ENCODE results near the gene TES.
"Not testable (repeated sequence)": the region's sequence is repeated elsewhere in the genome, so short reads cannot be mapped to it uniquely, and the experiment has no call there.

Gene TES

DNA sequence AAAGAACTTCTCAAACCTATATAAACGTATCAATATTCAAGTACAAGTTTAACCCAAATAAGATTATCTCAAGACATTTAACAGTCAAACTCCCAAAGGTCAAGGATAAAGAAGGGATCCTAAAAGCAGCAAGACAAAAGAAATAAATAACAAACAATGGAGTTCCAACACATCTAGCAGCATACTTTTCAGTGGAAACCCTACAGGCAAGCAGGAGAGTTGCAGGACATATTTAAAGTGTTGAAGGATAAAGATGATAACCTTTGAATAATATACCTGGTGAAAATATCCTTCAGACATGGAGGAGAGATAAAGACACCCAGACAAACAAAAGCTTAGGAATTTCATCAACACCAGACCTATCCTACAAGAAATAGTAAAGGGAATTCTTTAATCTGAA, 82.8 kb downstream of the TES start:
- TF ChIP-seq CTCF (IDR thresholded peaks at IDR 0.05): no peak
- no peak overlapping the region for H3K4me3 ChIP-seq
- no peak for DNase-seq (ENCODE audit: low spot score)
- H3K27ac ChIP-seq: no peak overlapping the region

DNA sequence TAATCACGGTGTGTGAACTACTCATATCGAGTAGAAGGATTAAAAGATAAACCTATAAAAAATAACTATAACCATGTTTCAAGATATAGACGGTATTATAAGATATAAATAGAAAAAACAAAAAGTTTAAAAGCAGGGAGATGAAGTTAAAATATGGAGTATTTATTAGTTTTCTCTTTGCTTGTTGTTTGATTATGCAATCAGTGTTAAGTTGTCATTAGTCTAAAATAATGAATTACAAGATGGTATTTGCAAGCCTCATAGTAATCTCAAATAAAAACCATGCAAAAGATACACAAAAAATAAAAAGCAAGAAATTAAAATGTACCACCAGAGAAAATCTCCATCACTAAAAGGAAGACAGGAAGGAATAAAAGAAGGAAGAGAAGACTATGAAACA, 83.3 kb downstream of the TES start:
- H3K4me3 ChIP-seq: no peak overlapping the region
- DNase-seq (ENCODE audit: low spot score): no peak
- no peak for TF ChIP-seq CTCF (IDR thresholded peaks at IDR 0.05)
- H3K27ac ChIP-seq: no peak overlapping the region

GRCh38 chr7:116295903-116296302, 85.6 kb downstream of the TES start:
- not testable (repeated sequence) for DNase-seq (ENCODE audit: low spot score); H3K27ac ChIP-seq; H3K4me3 ChIP-seq

DNA sequence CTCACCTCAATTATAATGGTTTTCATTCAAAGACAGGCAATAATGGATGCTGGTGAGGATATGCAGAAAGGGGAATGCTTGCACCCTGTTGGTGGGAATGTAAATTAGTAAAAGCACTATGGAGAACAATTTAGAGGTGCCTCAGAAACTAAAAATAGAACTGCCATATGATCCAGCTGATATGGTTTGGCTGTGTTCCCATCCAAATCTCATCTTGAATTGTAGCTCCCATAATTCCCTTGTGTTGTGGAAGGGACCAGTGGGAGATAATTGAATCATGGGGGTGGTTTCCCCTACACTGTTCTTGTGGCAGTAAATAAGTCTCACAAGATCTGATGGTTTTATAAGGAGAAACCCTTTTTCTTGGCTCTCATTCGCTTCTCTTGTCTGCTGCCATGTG, 87.7 kb downstream of the TES start:
- no peak for DNase-seq (ENCODE audit: low spot score)
- no peak overlapping the region for H3K4me3 ChIP-seq
- no peak overlapping the region for H3K27ac ChIP-seq
- TF ChIP-seq CTCF (IDR thresholded peaks at IDR 0.05): no peak

- TF ChIP-seq CTCF (IDR thresholded peaks at IDR 0.05): no peak
- H3K27ac ChIP-seq: no peak overlapping the region
- no peak for DNase-seq (ENCODE audit: low spot score)
Measured at GRCh38 chr7:116298576-116298975, 88.2 kb downstream of the TES start.

GRCh38 chr7:116305485-116306408, 95.4 kb downstream of the TES start:
- Histone ChIP-seq H3K27ac (no peak overlapping the region), H3K4me3 (no peak overlapping the region)
- TF ChIP-seq CTCF (IDR thresholded peaks at IDR 0.05): no peak
- DNase-seq (ENCODE audit: low spot score): no peak

More at GRCh38 chr7:116298576-116298975, 88.2 kb downstream of the TES start:
- no peak overlapping the region for H3K4me3 ChIP-seq

- Histone ChIP-seq H3K27ac (no peak overlapping the region), H3K4me3 (no peak overlapping the region)
- TF ChIP-seq CTCF (IDR thresholded peaks at IDR 0.05): no peak
- DNase-seq (ENCODE audit: low spot score): no peak
Measured at GRCh38 chr7:116306409-116307048, 96.2 kb downstream of the TES start.
